Sigmoid colon (tissue), 7 donors: Measurements from ENCODE around the gene ZBTB9. TPM values are rescaled to one million over a fixed set of nuclear protein-coding genes. Genes with fewer than 3 reads are reported as not detected.
A peak's percentile ranks its signal among the peaks of the same experiment; 100 is the strongest.

Experiments used
- DNase-seq: peaks from one replicate; pipeline ENCODE4 v3.0.0-alpha.2; 2019
- H3K27ac ChIP-seq, 4 donors: fragments of 200-600 bp; sonication (generic); one replicate each; pipeline ENCODE4 v1.5.1; 2016 to 2019; ENCODE audit warnings: mild to moderate bottlenecking in 1 of 4
- H3K27me3 ChIP-seq, 3 donors: fragments of 200-600 bp; sonication (generic); one replicate each; pipeline ENCODE4 v1.5.1; 2019; ENCODE audit warnings: mild to moderate bottlenecking in 1 of 3
- H3K36me3 ChIP-seq, 4 donors: fragments of 200-600 bp; sonication (generic); one replicate each; pipeline ENCODE4 v1.5.1; 2016 to 2019
- H3K4me1 ChIP-seq, 4 donors: fragments of 200-600 bp; sonication (generic); one replicate each; pipeline ENCODE4 v1.5.1; 2017 to 2019
- H3K4me3 ChIP-seq, 4 donors: fragments of 200-600 bp; sonication (generic); one replicate each; pipeline ENCODE4 v1.5.1; 2017 to 2019; ENCODE audit warnings: mild to moderate bottlenecking in 2 of 4, moderate library complexity in 1 of 4
- H3K9me3 ChIP-seq, 4 donors: fragments of 200-600 bp in 3 of 4; sonication (generic) in 3 of 4; one replicate each; pipeline versions ENCODE4 v1.5.1 to v1.6.1; 2013 to 2019
- CTCF ChIP-seq, 4 experiments: fragments of 450-650 bp in 3 of 4; fragments of 200-600 bp in 1 of 4; IDR thresholded peaks; one replicate each; pipeline ENCODE4 v1.5.1; 2016 to 2019; ENCODE audit warnings: antibody characterized with exemption in 4 of 4, mild to moderate bottlenecking in 3 of 4, moderate library complexity in 2 of 4
- EP300 ChIP-seq, 4 donors: sonication (generic); formaldehyde crosslinking; IDR thresholded peaks; one replicate each; pipeline ENCODE4 v1.6.1; 2017; ENCODE audit warnings: antibody characterized with exemption in 4 of 4
- POLR2A ChIP-seq, 2 donors: fragments of 450-650 bp; IDR thresholded peaks; one replicate each; pipeline ENCODE4 v1.6.1; 2016; ENCODE audit warnings: antibody characterized with exemption in 2 of 2, mild to moderate bottlenecking in 2 of 2, moderate library complexity in 2 of 2
- POLR2AphosphoS5 ChIP-seq, 4 donors: sonication (generic); formaldehyde crosslinking; IDR thresholded peaks; one replicate each; pipeline ENCODE4 v1.6.1; 2017; ENCODE audit warnings: antibody characterized with exemption in 4 of 4
- WGBS, 2 donors: extraction: QIAGEN DNeasy Blood & Tissue Kit; methylation state at CpG; one replicate each; pipeline ENCODE4 v1.1.7; 2013; 5-methylcytosine and 5-hydroxymethylcytosine counted together
- intact Hi-C: fragments of 100-400 bp; cut with DNase I; formaldehyde crosslinking; loops from one replicate; pipeline ENCODE4 v1.15.1; 2023
- polyA plus RNA-seq, 3 donors: library from polyadenylated mRNA; stranded (reverse); fragments of 200-250 nt; gene quantifications; one replicate each; pipeline ENCODE4 v1.2.3, GENCODE V29; 2013
- total RNA-seq, 4 donors: library from RNA; depleted of rRNA; stranded (reverse); fragments of >200 nt; gene quantifications; one replicate each; pipeline ENCODE4 v1.1.0, GENCODE V29; 2016
- donor health status: healthy with polysubstance abuse.
- donor health status: Bipolar disorder and iron deficiency.
- donor health status: healthy.

ZBTB9 gene
- total and polyA plus RNA-seq, 7 donors: 0.60 to 4.2 (median 1.5) TPM

- WGBS, 2 donors: 47 to 54% methylated on average over 8 of the region's 8 CpGs
These were observed 35.6 kb upstream of the ZBTB9 start for GRCh38 chr6:33418690-33419291.

GRCh38 chr6:33419580-33420490 lies 34.5 kb upstream of the ZBTB9 start, which contains the start of gene SYNGAP1:
Gene SYNGAP1 (plus strand): TSS chr6:33420065. CDS start chr6:33420265, 200 bp downstream.
- H3K27me3 ChIP-seq: no peaks in the 10 kb centered on the region
- no peaks in the 10 kb centered on the region for H3K9me3 ChIP-seq
- intact Hi-C loops: loop anchor here (5.0 to 10.0 kb wide), 3 partner anchors 215 to 1225 kb away; partner anchors contain the start of genes GPSM3, HSD17B8, PBX2 and RING1
- peak; percentile 93 for DNase-seq
- peaks cover 0 to 56% (median 48%) of the 10 kb centered on the region in 4 donors for H3K4me1 ChIP-seq
- H3K36me3 ChIP-seq: peaks cover 0 to 19% (median 4%) of the 10 kb centered on the region in 4 donors
- TF ChIP-seq POLR2AphosphoS5 (IDR thresholded peaks at IDR 0.05) (peak in 1 of 4 donors; percentile 41), CTCF (IDR thresholded peaks at IDR 0.05) (no peak), POLR2A (IDR thresholded peaks at IDR 0.05) (peak in 1 of 2 donors; percentile 24)
- WGBS, 2 donors: 5 to 22% methylated on average over 22 of the region's 22 CpGs
- H3K27ac ChIP-seq: peak within 1 kb of the TSS; percentile 93 to 97 (median 96)
- peak within 1 kb of the TSS; percentile 37 to 50 (median 46) for H3K4me3 ChIP-seq

More at GRCh38 chr6:33418690-33419291, 35.6 kb upstream of the ZBTB9 start:
- Histone ChIP-seq H3K27ac (peak overlapping the region; percentile 93 to 97 (median 96)), H3K27me3 (no peaks in the 10 kb centered on the region), H3K4me1 (peaks cover 0 to 47% (median 41%) of the 10 kb centered on the region in 4 donors), H3K36me3 (peaks cover 0 to 29% (median 12%) of the 10 kb centered on the region in 4 donors), H3K9me3 (no peaks in the 10 kb centered on the region), H3K4me3 (peak overlapping the region; percentile 15 to 76 (median 60))
- no peak for DNase-seq
- TF ChIP-seq POLR2A (IDR thresholded peaks at IDR 0.05): no peak
- TF ChIP-seq EP300 (IDR thresholded peaks at IDR 0.05): no peak
- no peak for TF ChIP-seq POLR2AphosphoS5 (IDR thresholded peaks at IDR 0.05)
- no peak for TF ChIP-seq CTCF (IDR thresholded peaks at IDR 0.05)
- intact Hi-C loops: loop anchor here (5.0 to 10.0 kb wide), 2 partner anchors 446 to 1224 kb away; partner anchors contain the start of genes GPSM3 and PBX2

- Histone ChIP-seq H3K9me3 (no peaks in the 10 kb centered on the region), H3K4me1 (peaks cover 0 to 58% (median 51%) of the 10 kb centered on the region in 4 donors)
- TF ChIP-seq EP300 (IDR thresholded peaks at IDR 0.05): no peak
- TF ChIP-seq POLR2AphosphoS5 (IDR thresholded peaks at IDR 0.05): no peak
- no peak for TF ChIP-seq POLR2A (IDR thresholded peaks at IDR 0.05)
- TF ChIP-seq CTCF (IDR thresholded peaks at IDR 0.05): no peak
These were observed 33.7 kb upstream of the ZBTB9 start for GRCh38 chr6:33420491-33421343.

GRCh38 chr6:33421344-33421643 lies 33.1 kb upstream of the ZBTB9 start:
- H3K27ac ChIP-seq: peak overlapping the region; percentile 93 to 97 (median 96)
- no peaks in the 10 kb centered on the region for H3K9me3 ChIP-seq
- peaks cover 0 to 4% (median 0%) of the 10 kb centered on the region in 4 donors for H3K36me3 ChIP-seq
- no peaks in the 10 kb centered on the region for H3K27me3 ChIP-seq
- H3K4me1 ChIP-seq: peaks cover 0 to 56% (median 49%) of the 10 kb centered on the region in 4 donors
- H3K4me3 ChIP-seq: no peak overlapping the region
- WGBS, 2 donors: 83 to 88% methylated on average over 2 of the region's 2 CpGs
- intact Hi-C loops: loop anchor here (10.0 kb wide), 1 partner anchor 216 kb away; the partner anchor contains the start of genes HSD17B8, RING1, RXRB and SLC39A7
- DNase-seq: no peak
- TF ChIP-seq POLR2A (IDR thresholded peaks at IDR 0.05): no peak
- no peak for TF ChIP-seq CTCF (IDR thresholded peaks at IDR 0.05)

More at GRCh38 chr6:33420491-33421343, 33.7 kb upstream of the ZBTB9 start:
- WGBS, 2 donors: 74% methylated on average over 6 of the region's 6 CpGs
- DNase-seq: no peak
- Histone ChIP-seq H3K27me3 (no peaks in the 10 kb centered on the region), H3K4me3 (peak overlapping the region; percentile 37 to 50 (median 46)), H3K36me3 (peaks cover 0 to 10% (median 0%) of the 10 kb centered on the region in 4 donors), H3K27ac (peak overlapping the region; percentile 93 to 97 (median 96))
- intact Hi-C loops: loop anchor here (10.0 kb wide), 1 partner anchor 216 kb away; the partner anchor contains the start of genes HSD17B8, RING1, RXRB and SLC39A7
